Activated CD4-positive, alpha-beta T cell treated with anti-CD3 and anti-CD28 coated beads, Interleukin-2, amount 50 U/mL, for 1 hour (primary cell): Measurements from ENCODE around the gene CACNA1F.
"Not testable (repeated sequence)": the region's sequence is repeated elsewhere in the genome, so short reads cannot be mapped to it uniquely, and the experiment has no call there.

Experiments
- DNase-seq: peaks from one replicate; pipeline ENCODE4 v3.0.0-alpha.2; 2020

CACNA1F gene

DNA sequence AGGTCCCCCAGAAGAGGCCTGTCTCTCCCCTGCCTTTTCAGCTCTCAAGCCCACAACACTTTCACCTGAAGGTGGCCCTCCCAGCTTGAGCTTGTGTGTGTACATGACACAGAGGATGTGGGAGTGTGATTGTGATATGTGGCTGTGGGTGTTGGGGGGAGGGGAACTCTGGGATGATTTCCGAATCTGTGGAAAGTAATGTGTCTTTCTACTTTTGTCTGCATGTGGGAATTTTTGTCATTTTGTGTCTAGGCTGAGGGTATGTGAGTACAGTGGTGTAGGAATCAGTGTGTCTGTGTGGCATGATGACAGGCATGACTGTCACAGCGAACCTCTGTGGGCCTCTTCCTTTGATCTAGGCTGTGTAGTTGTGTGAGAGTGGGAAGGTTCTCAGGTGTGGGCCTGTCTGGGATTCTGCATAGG, 39.6 kb downstream of the CACNA1F start:
- DNase-seq = no peak

DNA sequence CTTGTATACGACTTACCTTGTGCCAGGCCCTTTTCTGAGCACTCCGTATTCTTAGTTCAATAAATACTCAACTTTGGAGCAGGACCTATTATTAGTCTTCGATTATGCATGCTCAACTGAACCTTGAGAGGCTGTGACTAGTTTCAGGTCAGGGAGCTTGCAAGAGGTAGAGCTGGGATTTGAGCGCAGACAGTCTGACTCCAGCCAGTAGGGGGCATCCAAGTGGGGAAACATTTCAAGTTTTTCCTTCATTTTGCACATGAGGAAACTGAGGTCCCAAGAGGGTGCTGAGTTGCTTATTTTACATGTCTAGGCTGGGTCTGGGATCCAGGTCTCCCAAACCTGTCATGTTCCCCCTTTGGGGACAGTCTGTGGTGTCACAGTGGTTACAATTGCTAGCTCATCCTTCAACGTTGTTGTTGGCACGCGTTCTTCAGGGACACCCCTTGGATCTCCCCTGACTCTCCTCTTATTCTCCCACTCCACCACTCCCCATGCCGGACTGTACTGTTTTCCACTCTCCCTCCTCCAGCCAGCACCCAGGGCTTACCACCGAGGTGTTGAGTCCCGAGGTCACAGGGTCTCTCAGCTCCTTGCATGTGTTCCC, 40.3 kb downstream of the CACNA1F start:
- no peak for DNase-seq

DNA sequence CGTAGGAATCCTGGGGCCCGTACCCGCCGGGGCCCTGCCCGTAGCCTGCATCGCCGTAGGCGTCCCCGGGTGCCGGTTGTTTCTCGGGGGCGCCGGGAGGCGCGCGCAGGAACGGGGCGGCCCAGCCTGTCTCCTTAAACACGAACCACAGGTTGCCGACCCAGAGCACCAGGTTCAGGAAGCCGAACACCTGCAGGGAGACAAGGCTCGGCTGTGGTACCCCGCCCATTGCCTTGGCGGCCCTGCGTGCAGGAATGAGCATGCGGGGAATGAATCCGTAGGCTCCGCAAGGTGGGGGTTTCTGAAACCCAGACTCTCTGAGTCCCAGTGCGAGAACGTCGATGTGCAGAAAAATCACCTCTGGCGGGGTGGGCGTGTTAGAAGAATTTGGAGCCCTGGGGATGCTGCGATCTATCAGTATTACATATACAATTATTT, 41.5 kb downstream of the CACNA1F start:
- DNase-seq = no peak

DNA sequence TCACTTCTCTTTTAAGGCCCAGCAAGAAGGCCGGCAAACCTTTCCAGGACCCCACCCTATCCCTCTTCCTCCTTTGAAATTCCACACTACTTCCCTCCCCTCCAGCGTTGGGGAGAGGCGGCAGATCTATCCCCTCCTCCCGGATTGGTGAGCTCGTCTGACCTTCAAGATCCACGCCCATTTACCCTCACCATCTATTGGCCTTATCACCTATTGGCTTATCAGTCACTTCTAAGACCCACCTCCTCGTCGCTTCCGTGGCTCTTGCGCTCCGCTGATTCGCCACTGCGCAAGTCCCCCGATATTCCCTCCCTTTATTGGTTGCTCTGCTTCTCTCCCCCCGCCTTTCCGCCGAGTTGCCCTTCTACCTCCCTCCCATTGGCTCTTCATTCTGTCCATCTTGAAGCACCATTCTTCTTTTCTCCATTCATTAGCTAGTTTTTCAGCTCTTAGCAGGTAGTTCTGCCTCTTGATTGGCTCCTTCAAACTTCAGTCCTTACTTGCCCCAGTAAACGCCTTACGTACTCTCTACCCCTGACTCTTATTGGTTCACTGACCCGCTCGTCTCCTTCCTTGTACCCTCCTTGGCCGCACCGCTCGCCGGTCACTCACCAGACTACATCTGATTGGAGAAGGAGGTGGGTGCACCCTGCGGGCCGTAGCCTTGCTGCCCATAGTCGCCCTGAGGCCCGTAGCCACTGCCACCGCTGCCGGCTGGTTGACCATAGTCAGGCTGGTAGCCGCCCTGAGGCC, 42.1 kb downstream of the CACNA1F start:
- peak; percentile 72 for DNase-seq

DNA sequence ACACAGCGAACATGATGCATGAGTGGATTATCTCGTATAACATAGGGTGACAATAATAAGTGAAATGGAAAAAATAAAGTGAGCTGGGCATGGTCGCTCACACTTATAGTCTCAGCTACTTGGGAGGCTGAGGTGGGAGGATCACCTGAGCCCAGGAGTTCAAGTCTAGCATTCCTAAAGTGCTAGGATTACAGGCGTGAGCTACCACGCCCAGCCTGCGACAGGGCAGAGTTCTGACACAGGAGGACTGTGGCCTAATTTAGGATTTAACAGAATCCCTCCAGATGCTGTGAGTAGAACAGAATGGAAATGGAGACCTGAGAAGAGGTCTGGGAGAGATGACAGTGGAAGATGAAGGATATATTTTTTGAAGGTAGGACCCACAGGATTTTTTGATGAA, 43.5 kb downstream of the CACNA1F start:
- no peak for DNase-seq

DNA sequence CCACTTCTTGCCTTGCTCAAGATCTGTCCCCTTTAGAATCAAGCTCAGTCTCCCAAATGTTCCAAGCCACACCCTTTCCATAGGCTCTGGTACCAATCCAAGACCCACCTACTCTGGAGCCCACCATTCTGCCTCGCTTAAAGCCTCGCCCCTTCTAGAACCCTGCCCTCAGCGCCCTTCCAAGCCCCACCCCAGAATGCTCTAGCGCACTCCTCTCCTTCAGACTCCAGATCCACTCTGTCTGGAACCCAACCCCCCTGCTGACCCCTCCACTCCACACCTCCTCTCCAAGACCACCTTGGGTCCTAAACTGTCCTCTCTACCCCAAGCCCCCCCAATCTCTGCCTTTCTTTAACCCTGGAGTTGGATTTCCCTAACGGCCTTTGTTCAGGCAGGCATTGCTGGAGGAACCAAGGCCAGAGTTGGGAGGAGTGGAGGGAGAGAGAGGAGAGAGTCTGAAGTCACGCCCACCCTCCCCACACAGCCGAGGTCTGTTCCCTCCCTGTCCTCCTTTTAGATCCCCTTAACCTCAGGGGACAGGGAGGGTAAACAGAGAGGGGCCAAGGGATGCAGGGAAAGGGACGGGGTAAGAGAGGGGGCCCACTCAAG, 44.6 kb downstream of the CACNA1F start:
- no peak for DNase-seq

DNA sequence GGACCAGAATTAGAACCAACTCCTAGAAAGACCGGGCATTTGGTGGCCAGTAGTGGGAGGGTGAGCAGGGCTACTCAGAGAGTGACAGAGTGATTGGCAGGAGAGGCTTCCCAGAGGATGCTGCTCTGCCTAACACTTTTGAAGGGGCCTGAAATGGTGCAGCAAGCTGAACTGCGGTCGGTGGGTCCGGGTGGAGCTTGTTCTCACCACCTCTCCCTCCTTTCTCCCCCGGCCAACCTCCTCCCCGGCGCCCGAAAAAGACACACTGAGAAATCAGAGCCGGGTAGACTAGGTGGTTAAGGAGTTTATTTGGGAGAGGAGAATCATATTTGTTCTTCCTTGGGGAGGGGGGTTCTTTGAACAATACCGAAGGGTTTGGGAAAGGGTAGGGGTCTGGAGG, 45.6 kb downstream of the CACNA1F start:
- DNase-seq = no peak

DNA sequence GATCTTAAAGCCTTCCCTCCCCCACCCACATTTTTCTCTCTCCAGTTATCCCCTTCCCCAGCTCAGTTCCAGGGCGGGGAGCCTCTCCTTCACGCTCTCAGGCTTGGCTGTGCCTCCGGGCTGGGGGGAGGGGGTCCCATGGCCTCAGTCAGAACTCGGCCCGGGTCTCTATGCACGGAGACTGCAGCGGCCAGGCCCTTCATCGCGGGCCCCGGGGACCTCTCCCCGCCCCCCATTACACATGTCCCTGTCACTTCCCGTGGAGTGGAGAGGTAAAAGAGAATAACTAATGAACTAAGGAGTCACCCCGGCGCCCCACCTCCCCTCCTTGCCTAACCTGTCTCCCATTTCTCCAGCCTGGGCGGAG, 46.1 kb downstream of the CACNA1F start:
- no peak for DNase-seq

DNA sequence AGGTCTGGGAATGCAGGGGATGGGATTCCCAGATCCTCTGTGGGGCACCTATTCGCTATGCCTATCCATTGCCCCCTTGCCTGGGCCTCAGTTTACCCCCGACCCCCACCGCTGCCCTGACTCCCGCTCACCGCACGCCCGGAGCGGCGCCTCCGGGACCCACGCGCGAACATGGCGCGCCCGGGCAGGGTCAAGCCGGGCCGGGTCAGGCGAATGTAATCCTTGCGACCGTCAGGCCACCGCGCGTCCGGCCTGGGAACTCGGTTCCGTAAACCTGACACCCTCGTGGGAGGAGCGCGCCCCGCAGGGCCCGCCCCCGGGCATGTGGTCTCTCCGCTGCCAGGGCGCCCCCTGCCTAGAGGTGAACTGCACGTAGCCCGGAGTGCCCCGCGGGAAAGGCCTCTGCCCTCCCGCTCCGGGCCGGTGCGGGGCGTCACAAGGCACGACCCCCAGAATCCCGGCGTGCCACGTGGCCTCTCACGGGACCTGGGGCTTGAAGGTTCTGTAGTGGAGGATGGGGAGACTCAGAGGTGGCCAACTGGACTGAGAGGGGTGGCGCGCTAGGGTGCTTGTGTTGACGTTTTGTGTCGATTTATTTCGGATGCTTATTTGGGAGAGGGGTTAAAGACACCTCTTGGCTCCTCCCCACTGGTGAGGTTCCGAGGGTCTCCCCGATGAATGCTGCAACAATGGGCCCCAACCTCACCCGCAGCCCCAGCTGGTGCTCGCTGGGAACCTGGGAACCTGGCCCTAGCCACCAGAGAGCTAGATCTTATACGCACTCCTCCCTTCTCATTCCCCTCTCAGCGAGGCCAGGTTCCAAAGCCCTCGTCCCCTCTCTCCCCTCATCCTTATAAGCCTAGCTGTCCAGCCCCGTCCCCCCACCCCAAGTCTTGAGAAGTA, 46.8 kb downstream of the CACNA1F start, which contains the start of gene PRICKLE3:
Gene PRICKLE3, minus strand, starts transcription at position 249 of the 903 bp plus-strand sequence. Its CDS starts 76 bp downstream, at position 173.
- DNase-seq = peak; percentile 71

DNA sequence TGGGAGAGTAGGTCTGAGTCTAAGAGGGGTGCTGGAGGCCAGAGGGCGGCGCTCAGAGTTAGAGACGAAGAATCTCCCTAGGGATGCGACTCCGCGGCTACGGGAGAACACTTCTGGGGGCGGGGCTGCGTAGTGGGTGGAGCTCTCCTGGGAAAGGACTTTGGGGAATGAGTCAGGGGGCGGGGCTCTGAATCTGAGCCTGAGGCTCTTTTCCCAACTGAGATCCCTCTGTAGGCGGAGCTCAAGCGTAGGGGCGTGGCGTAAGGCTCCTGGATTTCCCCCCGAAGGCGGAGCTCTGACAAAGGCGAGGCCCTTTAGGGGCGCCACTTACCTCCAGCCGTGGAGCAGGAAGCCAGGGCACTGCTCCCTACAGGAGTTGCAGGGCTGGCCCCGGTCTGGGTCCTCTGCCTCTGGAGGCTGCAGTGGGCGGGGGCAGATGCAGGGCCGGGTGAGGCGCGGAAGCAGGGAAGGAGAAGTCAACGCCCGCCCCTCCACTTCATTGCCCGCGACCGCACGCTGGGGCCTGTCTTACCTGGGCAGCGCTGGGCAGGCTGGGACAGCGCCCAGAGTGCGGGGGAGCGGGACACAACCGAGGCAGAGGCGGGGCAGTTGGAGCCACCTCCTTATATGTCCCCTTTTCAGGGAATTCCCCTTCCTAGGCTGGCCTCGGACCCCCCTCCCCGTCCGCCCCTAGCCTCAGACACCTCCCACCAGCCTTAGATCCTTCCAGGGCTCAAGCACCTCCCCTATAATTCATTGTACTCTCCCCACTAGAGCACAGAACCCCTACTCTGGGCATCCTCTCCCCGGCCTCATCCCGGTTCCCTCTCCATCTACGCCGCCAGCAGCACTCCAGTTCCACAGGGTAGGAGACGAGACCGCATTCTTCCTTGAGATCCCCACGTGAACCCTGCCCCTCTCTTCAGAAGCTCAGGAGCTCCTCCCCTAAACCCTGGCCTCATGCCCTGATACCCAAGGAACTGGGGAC, 48.6 kb downstream of the CACNA1F start:
- DNase-seq = no peak

DNA sequence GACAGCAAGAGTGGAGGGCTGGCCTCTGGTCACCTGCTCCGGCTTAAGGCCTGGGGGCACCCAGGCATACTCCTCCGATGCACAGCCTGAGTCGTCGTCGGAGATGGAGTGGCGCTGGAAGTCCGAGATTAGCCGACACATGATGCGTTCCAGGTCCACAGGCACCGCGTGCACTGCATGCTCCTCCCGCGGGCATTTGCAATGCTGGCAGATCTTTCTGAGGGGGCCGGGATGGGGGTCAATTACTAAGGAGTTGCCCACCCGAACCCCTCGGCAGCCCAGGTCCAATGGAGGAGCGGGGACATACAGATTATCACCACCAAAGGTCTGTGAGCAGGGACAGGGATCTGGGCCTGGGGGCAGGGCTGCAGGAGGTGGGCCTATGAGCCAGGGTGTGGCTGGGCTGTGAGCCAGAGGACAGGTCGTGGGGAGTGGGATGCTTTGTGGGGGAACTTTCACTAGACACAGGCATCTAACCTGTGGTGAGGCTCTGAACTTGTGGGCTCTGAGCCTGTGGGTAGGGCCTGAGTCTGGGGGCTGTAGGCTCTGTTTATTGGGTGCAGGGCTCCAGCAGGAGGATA, 49.3 kb downstream of the CACNA1F start:
- no peak for DNase-seq

DNA sequence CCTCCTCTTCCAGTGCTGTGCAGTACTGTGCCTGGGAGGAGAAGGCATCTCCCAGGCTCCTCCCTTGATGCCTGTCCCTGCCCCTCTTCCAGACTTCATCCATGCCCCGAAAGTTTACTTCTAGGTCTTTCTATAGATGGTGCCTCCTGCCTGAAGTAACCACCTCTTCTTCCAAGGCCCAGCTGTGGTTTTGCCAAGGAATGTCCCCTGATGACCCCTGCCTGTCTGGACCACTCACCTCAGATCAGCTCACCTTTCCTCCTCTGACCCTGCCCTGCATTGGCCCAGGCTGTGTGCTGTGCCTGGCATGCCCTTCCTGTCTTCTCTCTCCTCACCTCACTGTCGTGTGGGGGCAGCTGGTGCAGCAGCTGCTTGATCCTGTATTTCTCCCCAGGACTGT, 53.8 kb downstream of the CACNA1F start:
- no peak for DNase-seq

DNA sequence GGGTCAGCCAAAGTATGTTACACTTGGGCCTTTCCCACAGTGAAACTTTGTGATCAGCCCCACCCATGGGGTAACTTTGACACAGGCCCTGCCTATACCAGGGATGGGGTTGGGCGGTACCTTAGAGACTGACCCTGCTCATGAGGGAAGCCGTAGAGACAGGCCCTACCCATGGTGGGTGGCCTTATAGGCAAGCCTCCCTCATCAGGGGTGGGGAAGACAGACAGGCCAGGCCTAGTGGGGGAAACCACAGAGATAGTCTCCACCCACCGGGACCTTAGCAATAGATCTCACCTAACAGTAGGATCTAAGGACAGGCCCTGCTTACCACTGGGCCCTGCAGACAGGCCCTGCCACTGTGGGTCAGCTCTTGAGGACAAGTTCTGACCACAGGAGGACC, 54.6 kb downstream of the CACNA1F start:
- DNase-seq = no peak

DNA sequence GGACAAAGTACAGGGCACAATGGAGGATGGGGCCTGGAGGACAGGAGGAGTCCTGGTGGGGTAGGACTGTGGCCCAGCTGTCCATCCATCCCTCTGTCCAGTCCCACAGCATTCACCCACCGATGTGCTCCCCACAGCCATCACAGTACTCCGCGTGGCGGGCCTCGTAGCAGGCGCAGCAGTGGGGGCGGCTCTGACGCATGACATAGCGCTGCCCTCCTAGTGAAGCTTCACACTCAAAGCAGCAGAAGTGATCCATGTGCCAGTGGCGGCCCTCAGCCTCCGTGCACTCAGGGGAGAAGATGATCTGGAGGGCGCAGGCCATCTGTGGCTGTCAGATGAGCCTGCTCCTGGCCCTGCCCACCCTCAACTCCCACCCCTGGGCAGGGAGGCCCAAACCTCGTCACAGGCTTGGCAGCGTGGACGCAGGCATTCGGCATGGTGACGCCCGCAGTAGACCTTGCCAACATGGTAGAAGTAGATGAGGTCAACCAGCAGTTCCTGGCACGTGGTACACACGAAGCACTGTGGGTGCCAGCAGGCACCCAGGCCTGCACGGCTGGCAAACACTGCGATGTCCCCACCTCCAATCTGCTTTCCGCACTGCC, 55.2 kb downstream of the CACNA1F start:
- no peak for DNase-seq

DNA sequence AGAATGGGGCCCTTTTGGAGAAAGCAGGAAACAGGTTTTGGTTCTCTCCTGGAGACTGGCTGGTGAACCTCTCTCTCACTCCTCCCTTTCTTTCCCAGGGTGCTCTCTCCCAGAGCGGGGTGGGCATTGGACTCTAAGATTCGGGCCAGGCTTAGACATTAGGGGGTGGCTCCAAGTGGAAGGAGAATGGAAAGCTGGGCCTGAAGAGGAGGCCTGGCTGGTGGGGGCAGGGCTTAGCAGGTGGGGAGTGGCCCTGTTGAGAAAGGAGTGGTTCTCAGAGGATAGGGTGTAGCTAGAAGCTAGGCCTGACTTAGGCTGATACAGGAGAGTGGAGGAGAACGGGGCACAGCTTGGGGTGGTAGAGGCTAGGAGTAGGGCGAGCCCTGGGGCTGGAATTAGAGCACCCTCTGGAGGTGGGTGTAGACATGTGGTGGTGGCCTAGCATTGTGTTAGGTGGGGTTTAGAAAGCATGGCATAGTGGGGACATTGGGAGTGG, 55.8 kb downstream of the CACNA1F start:
- DNase-seq = no peak

DNA sequence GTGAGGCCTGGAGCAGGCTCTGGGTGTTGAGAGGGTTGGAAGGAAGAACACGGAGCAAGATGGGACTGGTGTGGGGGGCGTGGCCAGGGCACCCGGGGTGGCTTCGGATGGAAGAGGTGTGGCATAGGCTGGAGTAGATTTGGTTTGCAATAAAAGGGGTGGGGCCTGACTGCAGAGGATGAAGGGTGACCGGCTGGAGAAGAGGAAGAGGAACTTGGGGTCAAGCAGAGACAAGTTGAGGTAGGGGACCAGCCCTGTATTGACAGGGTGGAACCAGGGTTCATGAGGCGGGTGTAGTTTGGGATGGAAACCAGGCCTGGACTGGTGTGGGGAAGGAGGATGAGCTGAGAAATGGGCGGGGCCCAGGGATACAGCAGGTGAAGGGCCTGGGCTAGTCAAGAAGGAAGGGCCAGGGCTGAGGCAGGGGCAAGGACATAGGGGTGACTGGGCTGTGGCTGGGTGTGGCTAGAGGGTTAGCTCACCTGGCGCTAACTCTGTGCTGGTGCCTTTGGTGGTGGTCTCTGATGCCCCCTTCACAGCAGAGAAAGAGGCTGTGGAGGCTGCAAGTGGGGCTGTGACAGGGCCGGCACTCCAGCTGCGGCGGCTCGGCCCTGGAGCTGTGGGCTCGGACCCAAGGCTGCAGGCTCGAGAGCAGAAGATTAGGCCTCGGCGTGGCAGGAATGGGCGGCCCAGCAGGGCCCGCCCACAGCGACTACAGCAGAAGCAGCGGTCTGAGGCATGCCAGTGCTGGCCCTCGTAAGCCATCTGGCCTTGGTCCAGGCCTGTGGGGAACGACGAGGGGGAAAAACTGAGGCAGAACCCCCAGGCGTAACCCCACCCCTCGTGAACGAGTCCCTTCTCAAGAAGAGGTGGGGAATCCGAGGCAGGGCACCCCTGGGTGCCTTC, 56.5 kb downstream of the CACNA1F start:
- no peak for DNase-seq

DNA sequence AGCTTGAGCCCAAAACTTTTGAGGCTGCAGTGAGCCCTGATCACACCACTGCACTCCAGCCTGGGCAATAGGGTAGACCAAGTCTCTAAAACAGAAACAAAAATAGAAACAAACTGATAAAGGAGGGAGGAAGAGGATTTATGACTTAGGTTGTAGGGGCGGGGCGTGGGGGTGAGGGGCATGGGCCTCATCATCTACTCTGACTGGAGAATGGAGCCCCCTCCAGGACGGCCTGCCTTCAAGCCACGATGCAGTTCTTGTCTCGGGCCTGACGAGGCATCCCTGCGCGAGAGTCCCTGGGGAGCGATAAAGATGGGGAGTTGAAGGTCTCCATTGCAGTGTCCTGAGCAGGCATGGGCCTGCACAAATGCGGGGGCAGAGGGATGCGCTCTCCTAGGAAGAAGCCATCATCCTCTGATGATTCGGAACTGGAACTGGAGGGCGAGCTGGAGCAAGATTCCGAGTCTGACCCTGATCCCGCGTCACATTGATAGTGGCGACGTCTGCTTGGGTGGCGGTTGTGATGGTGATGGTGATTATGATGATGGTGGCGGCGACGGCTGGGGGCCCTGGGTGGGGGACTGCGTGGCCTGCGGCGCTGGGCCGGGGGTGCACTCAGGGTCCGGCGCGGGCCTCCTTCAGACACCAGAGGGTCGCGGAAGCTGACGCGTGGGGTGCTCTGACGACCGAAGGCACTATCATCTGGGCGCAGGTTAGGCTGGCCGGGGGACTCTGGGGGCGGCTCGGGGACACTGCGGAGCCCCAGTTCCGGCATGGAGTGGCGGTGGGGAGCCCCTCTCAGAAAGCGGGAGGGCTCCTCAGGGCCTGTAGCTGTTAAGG, 57.5 kb downstream of the CACNA1F start:
- DNase-seq = no peak

DNA sequence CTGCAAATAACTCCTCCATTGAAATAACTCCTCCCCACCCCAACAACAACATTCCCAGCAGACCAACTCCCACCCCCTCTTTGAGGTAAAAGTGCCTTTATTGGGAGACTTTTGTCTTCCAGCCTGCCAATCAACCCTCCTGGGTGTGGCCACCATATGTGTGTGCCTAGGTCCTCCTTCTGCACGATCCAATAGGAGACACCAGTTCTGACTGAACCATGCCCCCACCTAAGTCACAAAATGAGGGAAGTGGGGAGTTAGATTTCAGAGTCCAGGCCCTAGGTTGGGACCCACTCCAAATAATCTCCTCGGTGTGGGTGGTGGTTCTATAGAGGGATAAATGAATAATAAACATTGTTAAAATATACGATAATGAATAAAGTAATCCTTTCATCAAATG, 58.4 kb downstream of the CACNA1F start:
- DNase-seq = no peak

DNA sequence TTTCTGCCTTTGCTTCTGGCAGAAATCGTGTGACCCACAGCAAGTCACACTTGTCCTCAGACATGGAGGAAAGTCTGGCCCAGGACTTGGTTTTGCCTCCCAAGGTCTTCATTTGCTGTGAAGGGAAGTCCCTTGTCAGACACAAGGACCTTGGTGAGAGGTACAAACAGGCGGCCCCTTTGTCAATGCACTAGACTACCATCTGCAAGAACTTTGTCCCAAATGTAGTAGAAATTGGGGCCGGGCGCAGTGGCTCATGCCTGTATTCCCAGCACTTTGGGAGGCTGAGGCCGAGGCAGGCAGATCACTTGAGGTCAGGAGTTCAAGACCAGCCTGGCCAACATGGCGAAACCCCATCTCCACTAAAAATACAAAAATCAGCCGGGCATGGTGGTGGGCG, 59.6 kb downstream of the CACNA1F start:
- DNase-seq = not testable (repeated sequence)
